ENCODE data around the gene VAC14.
A peak's percentile ranks its signal among the peaks of the same experiment; 100 is the strongest.

VAC14 gene

DNA sequence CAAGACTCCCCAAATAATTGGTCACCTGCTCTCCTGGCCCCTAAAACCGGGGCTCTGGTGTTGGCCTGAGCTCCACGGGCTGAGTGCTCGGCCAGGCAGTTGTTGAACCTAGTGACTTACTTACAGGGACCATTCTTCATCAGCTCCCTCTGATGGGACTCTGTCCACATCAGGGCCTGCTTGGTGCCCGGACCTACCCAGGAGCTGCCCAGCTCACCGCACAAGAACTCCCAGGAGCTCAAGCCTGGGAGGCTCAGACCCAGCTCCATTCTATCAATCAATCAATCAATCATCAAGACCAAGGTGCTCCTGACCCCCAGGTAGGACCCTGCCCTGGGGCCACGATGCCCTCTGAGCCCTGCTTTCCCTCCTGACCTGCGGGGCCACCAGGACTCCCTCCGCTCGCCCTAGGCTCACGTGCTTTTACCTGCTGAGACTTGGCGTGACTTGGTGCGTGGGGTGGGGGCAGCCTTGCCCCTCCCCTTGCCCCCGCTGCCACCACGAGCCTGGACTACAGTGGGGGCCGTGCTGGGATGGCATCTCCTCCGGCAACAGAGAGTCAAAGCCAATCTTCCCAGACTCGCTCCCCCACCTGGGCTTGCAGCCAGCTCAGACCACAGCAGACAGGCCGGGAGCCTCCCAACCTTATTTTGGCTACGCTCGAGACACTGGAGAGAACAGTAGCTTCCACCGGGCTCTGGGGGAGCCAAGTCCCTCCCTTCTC, 138.9 kb downstream of the VAC14 start:
- no peak for DNase-seq (ENCODE audit: low spot score)

DNA sequence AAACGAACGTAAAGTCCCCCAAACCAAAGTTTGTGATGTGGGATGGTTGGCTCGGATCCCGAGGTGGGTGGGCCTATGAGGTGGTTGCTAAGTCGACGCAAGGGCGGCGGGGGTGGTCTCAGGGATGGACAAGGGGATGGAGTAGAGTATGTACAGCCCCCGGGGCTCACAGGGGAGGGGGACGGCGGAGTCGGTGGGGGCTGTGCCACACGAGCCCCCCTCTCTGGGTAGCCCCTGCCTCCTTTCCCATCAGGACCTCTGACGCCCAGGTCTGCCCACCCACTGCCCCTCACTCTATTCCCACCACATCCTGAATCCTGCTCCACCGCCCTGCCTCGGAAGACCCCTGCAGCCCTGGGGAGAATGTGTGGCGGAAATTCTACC, 139.4 kb downstream of the VAC14 start:
- no peak for DNase-seq (ENCODE audit: low spot score)

DNA sequence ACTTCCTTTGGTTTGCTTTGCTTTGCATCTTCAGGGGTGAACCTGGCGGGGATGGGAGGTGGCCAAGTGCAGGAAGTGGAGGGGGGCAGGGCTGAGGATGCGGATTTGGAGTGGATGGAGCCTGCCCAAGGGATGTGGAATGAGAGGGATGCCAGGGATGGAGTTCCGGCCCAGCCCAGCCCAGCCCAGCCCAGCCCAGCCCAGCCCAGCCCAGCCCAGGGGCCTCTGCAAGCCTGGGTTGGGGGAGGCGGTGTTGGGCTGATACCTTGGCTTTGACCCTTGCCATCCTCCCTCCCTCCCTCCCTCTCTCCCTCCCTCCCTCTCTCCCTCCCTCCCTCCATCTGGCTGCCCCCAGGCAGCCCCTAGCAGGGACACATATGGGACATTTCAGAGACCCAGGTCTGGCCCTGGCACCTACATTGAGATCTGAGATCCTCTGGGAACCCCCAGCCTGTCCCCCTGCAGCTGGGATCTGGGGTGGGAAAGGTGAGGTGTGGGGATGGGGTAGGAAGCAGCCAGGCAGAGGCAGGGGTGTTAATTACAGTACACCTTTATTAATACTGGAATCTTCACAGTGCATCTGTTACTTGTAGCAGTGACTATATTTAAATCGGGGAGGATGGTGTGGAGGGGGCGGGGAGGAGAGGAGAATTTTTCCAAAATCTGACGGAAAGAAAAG, 140.1 kb downstream of the VAC14 start:
- no peak for DNase-seq (ENCODE audit: low spot score)

DNA sequence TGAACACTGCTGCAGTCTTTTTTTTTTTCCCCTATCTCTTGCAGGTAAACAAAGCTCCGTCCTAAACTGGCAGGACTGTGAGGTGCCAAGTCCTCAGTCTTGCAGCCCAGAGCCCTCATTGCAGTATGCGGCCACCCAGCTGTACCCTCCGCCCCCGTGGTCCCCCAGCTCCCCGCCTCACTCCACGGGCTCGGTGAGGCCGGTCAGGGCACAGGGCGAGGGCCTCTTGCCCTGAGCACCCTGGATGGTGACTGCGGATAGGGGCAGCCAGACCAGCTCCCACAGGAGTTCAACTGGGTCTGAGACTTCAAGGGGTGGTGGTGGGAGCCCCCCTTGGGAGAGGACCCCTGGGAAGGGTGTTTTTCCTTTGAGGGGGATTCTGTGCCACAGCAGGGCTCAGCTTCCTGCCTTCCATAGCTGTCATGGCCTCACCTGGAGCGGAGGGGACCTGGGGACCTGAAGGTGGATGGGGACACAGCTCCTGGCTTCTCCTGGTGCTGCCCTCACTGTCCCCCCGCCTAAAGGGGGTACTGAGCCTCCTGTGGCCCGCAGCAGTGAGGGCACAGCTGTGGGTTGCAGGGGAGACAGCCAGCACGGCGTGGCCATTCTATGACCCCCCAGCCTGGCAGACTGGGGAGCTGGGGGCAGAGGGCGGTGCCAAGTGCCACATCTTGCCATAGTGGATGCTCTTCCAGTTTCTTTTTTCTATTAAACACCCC, 140.8 kb downstream of the VAC14 start:
- no peak for DNase-seq (ENCODE audit: low spot score)

DNA sequence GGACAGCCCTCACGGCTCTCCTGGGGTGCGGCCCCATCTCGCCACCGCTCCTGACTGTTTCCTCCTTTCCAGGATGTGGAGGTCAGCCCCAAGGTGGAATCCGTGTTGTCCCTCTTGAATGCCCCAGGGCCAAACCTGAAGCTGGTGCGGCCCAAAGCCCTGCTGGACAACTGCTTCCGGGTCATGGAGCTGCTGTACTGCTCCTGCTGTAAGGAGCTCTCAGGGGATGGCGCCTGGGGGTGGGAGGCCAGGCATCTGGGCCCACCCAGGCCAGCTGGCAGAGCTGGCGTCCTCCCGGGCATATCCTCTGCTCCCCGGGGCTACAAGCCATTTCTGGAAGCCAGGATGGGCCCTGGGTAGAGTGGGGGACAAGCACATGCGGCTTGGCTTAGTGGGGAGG, 141.4 kb downstream of the VAC14 start:
- DNase-seq (ENCODE audit: low spot score) = no peak

DNA sequence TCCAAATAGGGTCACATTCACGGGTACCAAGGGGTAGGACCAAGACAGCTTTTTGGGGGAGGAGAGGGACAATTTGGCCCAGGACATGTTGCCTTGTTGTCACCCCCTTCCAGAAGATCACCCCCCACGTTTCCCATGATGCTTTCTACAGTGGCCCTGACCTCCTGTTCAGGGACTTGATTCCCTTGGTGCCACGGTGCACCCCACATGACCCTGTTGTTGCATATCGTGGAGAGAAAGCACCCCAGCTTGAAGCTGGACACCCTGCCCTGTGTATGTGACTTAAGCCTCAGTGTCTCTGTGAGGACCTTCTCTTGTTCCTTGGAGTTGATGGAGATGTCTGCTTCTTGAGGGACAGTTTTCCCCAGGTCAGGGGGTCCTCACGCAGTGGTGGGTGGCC, 142.0 kb downstream of the VAC14 start:
- no peak for DNase-seq (ENCODE audit: low spot score)

DNA sequence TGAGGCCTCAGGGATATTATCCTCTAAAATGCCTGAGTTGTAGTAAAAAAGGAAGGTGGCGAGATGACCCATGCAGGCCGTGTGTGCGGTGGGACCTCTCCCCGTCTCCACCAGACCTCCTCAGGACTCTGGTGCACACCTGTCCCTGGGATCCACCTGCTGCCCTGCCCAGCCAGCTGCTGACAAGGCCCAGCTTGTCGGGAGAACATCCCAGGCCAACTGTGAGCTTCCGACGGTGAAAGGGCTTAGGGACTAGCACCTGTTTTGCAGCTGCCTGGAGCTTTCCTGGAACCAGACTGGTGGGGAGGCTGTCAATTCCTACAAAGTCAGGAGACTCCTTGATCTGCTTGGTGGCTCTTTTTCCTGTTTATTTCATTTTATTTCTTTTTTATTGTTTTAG, 143.0 kb downstream of the VAC14 start:
- no peak for DNase-seq (ENCODE audit: low spot score)

DNA sequence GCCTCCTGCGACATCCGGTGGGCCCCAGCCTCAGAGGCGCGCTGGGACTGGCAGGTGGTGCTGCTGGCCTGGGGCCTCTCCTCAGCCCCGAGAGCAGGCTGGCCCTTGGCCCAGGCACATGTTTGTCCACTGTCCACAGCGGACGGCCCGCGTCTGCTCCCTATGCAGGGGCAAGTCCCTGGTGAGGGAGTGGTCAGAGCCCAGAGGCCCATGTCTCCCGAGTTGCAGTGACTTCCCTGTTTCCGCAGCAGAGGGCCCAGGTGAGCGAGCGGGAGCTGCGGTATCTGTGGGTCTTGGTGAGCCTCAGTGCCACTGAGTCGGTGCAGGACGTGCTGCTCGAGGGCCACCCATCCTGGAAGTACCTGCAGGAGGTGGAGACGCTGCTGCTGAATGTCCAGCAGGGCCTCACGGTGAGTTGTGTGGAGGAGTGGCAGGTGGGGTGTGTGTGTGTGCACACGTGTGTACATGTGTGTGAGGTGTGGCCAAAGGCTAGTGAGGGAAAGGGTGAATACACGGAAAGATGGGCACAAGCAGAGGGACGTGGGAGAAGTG, 144.2 kb downstream of the VAC14 start:
- no peak for DNase-seq (ENCODE audit: low spot score)

DNA sequence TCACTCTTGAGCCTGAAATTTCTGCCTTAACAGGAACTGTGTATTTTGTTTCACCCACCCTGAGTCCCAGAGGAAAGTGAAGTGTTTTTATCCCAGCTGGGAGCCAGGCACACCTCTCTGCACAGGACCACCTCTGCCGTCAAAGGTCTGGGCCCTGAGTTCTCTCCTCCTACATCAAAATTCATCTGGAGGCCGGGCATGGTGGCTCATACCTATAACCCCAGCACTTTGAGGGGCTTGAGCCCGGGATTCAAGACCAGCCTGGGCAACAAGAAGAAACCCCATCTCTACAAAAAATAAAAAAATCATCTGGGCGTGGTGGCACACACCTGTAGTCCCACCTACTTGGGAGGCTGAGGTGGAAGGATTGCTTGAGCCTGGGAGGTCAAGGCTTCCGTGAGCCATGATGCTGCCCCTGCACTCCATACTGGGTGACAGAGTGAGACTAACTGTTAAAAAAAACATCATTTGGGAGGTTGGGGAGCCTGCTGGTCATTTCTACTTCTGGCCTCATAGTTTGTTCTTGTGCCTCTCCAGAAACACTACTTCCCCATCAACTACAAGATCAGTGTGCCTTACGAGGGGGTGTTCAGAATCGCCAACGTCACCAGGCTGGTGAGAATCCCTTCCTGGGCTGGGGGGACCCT, 144.8 kb downstream of the VAC14 start:
- DNase-seq (ENCODE audit: low spot score) = no peak

DNA sequence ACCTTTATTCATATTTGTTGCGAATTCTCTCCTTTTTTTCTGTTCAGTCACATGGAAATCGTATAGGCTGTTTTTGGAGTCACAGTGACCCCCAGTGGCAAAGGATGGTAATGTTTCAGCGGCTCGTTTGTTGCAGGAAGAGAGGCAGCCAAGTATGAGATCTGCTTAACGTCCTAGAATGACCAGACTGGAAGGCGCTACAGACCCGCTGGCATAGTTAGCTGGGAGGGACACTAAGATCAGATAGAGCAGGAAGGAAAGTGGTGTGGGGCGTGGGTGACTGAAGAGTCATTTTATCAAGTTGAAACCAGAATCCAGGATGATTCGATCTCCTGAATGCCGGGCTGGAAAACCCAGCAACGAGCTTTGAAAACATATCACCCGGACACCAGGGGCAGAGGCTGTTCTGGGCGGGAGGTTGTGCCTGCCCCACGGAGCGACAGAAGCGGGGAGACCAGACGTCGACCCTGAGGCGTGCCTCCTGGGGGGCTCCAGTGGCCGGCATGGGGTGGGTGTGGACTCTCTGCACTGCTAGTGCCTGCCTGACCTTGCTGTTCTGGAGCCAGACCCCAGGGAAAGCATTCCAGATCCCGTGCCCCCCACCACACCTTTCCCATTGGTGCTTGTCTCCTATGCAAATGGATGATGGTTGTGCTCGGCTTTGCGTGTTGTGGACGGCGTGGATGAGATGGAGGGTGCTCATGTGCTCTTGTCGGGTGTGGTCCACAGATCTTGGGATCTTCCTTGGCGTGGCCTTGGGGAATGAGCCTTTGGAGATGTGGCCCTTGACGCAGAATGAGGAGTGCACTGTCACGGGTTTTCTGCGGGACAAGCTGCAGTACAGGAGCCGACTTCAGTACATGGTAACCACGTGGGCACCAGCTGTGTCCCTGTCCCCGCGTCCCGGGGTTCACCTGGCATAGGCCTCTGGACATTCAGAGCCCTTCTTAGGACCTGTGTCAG, 146.9 kb downstream of the VAC14 start:
- peak; percentile 69 for DNase-seq (ENCODE audit: low spot score)

DNA sequence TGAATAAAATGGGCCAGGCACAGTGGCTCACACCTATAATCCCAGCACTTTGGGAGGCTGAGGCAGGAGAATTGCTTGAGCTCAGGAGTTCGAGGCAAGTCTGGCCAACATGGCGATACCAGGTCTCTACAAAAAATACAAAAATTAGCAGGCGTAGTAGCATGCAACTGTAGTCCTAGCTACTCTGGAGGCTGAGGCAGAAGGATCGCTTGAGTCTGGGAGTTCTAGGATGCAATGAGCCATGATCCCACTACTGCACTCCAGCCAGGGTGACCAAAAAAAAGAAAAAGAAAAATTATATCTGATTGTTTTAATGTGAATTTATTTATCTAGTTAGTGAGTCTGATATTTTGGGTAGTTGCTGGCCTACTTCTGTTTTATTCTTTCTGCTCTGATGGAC, 147.6 kb downstream of the VAC14 start:
- no peak for DNase-seq (ENCODE audit: low spot score)

DNA sequence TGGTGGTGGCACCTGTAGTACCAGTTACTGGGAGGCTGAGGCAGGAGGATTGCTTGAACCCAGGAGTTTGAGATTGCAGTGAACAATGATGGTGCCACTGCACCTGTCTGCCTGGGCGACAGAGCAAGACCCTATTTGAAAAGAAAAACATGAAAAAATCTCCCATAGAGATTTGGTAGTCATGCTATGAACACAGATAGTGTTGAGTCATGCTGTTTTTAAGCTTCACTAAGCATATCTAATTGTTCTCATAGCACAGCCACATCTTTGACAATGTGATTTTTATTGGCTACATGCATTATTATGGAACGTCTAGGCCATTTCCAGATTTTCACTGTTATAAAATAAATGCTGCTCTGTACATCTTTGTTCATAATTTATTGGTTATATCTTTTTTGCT, 148.6 kb downstream of the VAC14 start:
- no peak for DNase-seq (ENCODE audit: low spot score)

DNA sequence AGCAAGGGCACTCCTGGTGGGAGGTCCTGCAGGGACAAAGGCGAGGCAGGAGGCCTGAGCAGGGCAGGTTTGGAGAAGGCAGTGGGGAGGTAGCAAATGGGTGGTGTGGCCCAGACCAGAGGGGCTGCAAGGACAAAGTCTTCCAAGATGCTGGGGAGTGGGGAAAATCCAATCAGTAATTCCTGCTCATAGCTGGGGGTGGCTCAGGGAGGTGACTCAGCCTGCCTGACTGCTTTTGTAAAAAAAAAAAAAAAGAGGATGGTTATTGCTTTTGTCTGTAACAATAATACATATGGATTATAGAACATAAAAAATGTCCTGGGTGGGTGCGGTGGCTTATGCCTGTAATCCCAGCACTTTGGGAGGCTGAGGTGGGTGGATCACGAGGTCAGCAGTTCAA, 149.4 kb downstream of the VAC14 start:
- DNase-seq (ENCODE audit: low spot score) = no peak

DNA sequence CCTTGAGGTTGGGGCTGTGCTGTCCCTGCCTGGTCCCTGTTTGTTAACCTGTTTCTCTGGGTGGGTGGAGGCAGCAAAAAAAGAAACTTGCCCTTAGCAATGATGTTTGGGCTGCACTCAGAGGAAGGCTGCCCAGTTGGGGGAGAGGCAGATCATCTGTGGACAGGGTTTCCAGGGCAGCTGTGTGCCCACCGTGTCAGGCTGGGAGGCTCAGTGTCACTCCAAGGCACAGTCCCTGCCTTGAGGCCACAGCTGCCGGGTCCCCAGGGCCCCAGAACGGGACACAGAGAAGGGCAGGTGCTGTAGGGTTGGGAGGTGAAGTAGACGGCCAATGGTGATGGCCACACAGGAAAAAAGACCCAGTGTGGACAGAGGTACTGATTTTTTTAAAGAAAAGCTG, 150.7 kb downstream of the VAC14 start:
- DNase-seq (ENCODE audit: low spot score) = no peak

DNA sequence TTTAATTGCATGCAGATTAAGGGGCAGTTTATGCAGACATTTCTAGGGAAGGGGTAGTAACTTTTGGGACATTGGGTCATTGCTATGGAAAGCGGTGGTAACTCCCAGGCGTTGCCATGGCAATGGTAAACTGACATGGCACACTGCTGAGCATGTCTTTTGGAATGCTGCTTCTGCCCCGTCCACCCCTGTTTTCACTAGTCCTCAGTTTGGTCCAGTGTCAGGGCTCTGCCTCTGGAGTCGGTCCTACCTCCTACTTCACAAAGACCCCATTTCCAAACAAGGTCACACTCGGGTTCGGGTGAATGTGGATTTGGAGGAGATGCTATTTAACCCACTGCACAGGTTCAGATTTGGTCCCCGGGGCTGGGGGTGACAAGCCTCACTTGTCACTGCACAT, 151.7 kb downstream of the VAC14 start:
- DNase-seq (ENCODE audit: low spot score) = no peak

DNA sequence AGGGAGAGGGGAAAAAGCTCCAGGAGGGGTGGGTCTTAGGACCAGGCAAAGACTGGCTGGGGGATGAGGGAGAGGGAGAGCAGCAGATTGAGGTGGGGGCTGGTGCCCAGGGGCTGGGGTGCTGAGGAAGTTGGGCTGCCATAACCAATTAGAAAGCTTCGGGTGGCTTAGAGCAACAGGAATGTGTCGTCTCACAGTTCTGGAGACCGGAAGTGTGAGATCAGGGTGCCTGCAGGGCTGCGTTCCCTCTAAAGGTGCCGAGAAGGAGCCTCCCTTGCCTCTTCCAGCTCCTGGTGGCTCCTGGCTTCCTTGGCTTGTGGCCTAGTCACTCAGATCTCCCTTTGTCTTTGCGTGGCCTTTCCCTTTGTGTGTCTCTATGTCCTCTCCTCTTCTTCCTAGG, 152.4 kb downstream of the VAC14 start:
- DNase-seq (ENCODE audit: low spot score) = no peak

DNA sequence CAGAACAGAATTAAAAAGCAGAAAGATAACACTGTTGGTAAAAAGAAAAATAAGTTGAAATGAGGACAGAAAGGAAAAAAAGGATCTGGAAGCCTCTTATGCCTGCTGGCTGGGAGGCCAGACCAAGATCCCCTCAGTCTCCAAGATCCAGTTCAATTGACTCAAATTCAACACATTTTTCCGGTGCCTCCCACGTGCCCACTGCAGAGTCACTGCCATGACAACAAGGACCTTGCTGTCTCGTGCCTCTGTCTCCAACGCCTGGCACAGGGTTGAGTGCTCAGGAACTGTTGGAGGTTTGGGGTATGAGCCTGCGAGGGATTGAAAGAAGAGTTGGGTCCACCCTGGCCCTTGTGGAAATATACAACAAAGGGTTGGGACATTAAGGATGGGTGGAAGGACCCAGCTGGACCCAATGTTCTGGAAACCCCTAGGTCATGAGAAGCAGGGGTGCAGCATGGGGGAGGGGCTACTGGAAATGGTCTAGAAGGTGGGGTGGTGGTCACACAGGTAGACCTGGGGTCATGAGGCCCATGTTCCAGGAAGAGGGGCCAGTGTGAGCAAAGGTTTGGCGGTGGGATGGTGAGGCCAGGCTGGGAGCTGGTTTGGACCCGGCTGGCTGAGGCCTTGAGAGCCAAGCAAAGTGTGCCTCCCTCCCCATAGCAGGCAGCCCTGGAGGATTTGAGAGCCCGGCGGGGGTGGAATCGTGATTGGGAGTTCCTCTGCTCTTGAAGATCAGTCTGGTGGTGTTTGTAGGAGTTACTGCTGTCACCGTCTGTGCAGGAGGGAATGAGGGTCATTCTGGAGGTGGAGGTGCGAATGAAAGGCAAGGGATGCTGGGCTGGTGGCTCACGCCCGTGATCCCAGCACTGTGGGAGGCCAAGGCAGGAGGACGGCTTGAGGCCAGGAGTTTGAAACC, 153.3 kb downstream of the VAC14 start:
- DNase-seq (ENCODE audit: low spot score) = no peak

DNA sequence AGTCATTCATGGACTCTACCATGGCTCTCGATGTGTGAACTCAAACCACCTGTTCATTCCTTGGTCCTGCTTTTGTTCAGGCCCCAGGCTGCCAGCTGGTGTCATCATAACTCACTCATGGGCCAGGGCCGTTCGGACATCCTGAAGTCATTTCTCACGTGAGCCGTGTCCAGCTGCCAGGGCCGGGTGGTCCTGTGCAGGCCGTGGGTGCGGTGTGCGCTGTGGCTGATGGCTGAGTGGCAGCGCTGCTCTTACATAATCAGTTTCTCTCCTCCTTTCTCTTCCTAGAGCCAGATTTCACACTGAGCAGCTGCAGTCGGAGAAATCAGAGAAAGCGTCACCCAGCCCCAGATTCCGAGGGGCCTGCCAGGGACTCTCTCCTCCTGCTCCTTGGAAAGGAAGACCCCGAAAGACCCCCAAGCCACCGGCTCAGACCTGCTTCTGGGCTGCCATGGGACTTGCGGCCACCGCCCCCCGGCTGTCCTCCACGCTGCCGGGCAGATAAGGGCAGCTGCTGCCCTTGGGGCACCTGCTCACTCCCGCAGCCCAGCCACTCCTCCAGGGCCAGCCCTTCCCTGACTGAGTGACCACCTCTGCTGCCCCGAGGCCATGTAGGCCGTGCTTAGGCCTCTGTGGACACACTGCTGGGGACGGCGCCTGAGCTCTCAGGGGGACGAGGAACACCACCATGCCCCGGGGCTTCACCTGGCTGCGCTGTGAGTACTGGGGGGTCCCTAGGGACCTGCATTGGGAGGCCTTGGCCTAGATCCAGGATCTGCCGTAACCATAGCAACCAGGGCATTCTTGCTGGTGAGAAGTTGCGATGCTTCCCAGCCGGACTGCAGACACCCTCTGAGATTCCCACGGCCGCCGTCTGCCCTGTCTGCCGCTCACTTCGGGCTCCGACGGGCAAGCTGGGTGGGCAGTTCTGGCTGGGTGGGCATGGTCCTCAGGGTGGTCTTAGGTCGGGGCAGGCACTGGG, 154.4 kb downstream of the VAC14 start, which contains the start of gene IL34:
TSS of gene IL34 (plus strand) at position 300 of the 982 bp plus-strand sequence. CDS start at position 689, 389 bp downstream.
- DNase-seq (ENCODE audit: low spot score) = no peak
